Suprapubic skin (tissue), 3 donors: ENCODE results near the gene MYO5B.

Source experiments
- CTCF ChIP-seq, 2 donors: fragments of 200-600 bp in 1 of 2; fragments of 450-650 bp in 1 of 2; sonication (generic) in 1 of 2; IDR thresholded peaks; one replicate each; pipeline ENCODE4 v1.5.1; 2016 to 2019; ENCODE audit warnings: antibody characterized with exemption in 2 of 2, mild to moderate bottlenecking in 1 of 2, moderate library complexity in 1 of 2
- POLR2A ChIP-seq, 2 donors: fragments of 450-650 bp; IDR thresholded peaks; one replicate each; pipeline ENCODE4 v1.6.1; 2017; ENCODE audit warnings: antibody characterized with exemption in 2 of 2, mild to moderate bottlenecking in 2 of 2, moderate library complexity in 2 of 2

- TF ChIP-seq CTCF (IDR thresholded peaks at IDR 0.05) (no peak), POLR2A (IDR thresholded peaks at IDR 0.05) (no peak)
Measured at GRCh38 chr18:49894517-49895226, 300.3 kb downstream of the MYO5B start.
